ENCODE data around the gene ARHGAP10.

The ARHGAP10 gene

GRCh38 chr4:147944249-147944648, 212.4 kb downstream of the ARHGAP10 start:
- no peak for DNase-seq

DNA sequence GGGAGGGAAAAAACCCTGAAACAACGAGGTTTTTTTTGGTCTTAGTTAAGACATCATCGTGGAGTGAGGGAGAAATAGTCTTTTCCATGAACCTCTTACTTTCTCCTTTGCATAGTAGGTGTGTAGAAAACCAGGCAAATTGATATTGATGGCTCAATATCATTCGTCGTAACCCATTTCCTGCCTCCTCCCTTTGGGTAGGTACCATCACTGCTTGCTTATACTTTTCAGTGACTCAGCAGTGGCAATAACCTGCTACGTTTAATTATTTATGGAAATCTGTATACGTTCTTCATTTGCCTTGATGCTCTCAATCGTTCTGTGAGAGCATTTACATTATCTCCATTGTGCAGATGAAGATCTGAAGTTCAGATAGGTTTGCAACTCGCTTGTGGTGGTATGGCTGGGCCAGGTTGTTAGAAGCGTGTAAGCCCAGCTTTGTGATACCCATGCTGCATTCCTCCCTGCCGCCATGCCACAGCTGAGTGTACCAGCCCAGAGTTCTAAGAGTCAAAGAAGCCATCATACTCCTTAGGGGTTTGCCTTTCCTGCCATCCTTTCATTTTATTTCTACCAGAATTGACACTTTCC, 212.9 kb downstream of the ARHGAP10 start:
- DNase-seq, result no peak

DNA sequence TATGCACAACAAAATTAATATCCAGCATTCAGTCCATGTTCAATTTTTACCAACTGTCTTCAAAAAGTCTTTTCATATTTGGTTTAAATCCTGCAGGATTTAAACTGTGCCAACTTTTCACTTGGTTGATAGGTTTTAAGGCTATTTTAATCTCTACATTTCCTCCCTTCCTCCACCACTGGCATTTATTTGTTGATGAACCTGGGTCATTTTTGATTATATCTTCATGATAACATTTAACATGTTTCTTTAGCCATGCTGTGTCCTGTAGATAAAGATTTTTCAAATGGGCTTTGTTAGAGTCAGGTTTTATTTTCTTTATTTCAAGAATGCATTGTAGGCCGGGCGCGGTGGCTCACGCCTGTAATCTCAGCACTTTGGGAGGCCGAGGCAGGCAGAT, 216.4 kb downstream of the ARHGAP10 start:
- no peak for DNase-seq

- no peak for DNase-seq
These were observed 218.4 kb downstream of the ARHGAP10 start for GRCh38 chr4:147950261-147950660.

DNA sequence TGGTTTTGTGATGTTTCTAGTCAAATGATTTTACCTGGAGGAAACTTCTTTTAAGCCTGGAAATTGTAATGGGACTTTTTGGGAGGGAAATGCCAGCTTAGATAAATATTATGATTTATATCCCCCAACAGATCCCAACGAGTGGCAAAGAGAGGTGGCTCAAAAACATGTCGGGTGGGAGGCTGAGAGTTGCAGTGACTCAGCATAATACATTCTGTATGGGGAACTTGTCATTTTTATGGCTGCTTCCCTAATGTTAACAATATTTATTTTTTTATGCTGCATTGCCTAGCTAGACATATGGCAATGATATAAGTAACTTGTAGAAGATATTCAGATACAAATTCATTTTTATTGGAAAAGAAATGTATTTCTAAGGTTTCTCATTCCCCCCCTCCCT, 219.0 kb downstream of the ARHGAP10 start:
- no peak for DNase-seq

GRCh38 chr4:147954850-147955249, 223.0 kb downstream of the ARHGAP10 start:
- no peak for DNase-seq

GRCh38 chr4:147955827-147956558, 224.1 kb downstream of the ARHGAP10 start:
- DNase-seq, result no peak

- no peak for DNase-seq
These were observed 225.6 kb downstream of the ARHGAP10 start for GRCh38 chr4:147957446-147957845.

GRCh38 chr4:147958057-147958456, 226.2 kb downstream of the ARHGAP10 start:
- DNase-seq, result no peak

DNA sequence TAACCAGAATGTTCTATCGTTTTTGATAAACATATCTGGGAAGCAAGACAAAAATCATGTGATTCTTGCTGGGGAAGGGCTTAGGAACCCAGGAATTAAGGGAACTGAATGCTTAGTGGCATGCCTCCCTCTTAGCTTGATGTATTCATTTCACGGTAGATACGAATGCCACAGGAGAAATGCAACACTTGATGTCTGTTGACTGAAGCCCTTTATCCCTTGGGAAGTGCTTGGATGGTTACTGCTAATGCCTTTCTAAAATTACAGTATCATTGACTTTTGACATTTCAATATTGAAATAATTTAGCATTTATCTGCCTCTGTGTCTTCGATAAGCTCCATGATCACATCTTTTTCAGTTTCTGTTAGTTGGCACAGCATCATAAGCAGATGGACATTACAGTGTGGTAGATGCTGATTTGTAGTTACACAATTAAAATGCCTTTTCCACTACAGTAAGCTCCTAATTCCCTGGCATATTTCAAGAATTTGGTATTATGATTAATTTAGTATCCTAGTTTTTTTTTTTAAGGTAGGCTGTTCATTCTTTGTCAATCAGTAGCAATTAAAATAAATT, 226.7 kb downstream of the ARHGAP10 start:
- DNase-seq, result no peak

DNA sequence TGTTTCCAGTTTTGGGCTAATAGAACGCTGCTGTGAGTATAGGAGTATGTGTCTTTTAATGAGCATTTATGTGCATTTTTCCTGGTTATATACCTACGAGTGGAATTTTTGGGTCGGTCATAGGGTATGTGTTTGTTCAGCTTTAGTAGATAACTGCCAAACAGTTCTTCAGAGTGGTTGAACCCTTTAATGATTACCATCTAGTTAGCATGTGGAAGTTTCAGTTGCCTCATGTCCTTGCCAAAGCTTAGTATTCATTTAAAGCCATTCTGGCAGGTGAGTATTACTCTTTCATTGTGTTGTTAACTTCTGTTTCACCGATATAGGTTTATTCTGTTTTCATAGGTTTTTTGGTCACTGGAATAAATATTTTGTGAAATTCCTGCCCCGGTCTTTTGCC, 229.1 kb downstream of the ARHGAP10 start:
- no peak for DNase-seq

DNA sequence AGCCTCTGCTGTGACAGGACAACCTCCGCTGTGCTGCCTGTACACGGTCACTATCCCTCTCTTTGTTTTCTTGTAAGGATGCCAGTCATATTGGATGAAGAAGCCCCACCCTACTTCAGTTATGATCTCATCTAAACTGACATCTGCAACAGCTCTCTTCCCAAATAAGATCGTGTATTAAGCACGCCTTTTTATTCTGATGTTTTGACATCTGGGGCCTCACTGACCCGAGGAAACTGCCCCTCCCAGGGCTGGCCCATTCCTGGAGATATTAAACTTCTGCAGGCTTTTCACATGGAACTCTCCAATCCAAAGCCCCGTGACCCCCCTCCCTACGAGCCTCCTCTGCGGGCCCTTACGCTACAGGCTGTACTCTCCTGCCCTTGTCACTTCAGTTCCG, 232.0 kb downstream of the ARHGAP10 start:
- no peak for DNase-seq

DNA sequence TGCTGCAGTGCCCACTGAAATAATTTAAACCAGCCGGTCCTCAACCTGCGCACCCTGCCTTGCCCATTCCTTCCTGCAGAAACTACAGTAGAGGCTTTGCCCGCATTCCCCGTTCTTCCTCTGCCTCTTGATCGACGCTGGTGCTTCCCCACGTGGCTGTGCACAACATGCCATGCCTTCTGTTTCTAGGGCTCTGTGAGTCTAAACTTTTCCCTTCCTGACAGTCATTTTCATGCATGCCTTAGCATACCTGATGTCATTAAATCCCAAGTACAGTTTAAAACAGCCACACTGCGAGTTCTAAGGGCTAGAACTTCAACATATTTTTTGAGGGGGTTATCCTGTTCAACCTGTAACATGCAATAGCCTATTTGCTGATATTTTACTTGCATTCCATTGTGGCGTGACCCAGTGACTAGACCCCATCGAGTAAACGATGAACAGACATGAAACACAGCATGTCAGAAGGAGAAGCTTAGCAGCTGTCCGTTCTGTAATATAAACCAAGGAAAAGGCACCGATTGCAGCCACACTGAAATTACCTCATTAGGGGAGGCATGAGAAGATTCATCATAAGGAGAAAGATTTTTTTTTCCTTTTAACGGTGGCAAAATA, 232.5 kb downstream of the ARHGAP10 start:
- no peak for DNase-seq

GRCh38 chr4:147965056-147965455, 233.2 kb downstream of the ARHGAP10 start:
- no peak for DNase-seq

DNA sequence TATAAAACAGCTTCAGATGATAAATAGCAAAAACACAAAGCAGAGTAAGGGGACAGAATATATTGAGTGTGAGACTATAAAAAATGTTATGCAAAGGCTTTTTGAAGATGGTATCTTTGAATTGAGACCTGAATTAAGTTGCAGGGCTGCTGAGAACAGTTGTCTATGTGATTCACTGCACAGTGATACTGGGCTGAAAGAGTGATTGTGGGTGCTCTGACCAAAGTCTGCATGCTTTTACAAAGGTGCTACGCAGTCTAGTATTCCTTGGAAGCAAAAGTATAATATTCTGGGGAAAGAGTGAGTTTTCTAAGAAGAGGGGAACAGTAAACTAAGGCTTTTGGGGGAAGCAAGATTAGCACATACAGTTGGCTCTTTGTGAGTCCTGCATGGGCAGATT, 234.0 kb downstream of the ARHGAP10 start:
- DNase-seq, result no peak

GRCh38 chr4:147968641-147969040, 236.8 kb downstream of the ARHGAP10 start:
- DNase-seq, result no peak

- DNase-seq, result no peak
These were observed 237.9 kb downstream of the ARHGAP10 start for GRCh38 chr4:147969573-147970385.

GRCh38 chr4:147971116-147971515, 239.2 kb downstream of the ARHGAP10 start:
- DNase-seq, result no peak

- DNase-seq, result no peak
These were observed 243.4 kb downstream of the ARHGAP10 start for GRCh38 chr4:147975325-147975724.

DNA sequence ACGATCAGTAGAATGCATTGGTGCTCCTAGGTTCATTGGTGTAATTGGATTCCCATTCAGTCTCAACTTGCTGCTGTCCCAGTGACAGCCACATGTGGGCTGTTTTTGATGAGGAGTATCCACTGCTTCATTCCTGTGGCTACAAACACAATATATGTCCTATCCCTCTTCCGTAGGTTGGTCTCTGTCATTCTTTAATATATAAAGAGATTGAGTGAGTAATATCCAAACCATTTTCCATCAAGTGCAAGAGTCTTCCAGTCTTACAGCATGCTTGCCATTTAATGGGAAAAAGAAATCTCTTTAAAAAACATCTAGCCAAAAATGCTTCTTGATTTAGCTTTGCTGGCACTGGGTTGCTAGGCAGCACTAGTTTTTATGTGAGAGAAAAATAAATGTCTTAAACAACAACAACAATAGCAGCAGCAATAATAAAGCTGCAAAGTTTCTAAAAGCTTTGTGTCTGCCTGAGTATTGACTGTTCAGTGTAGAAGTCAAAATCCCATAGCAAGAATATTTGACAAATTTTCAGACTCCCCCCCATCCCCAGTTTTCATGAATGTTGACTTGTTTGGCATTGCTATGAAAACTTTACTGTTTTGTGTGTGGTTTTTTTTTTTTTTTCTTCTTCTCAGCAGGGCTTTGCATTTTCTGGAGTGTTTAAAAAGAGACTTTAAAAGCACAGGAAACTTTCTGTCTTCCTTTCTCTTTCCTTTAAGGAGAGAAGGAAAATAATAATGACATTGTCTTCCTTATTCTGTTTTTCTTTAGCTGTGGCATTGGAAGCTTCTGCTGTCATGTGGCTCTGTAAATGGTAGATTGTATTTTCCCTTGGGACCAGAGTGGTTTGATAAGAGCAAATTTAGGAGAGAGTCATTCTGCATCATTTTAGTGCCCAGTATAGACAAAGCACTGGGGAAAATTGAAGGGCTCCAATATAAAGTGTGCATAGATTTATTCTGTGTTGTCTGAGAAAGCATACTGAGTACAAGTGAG, 244.3 kb downstream of the ARHGAP10 start:
- DNase-seq, result no peak

Measured in amygdala (tissue), 56 donors.